Keratinocyte (primary cell): ENCODE data around the gene CDH13. TPM values are rescaled to one million over a fixed set of nuclear protein-coding genes. Genes with fewer than 3 reads are reported as not detected.

Source experiments
- DNase-seq: peaks from one replicate; pipeline ENCODE4 v3.0.0-alpha.2; 2011; ENCODE audit warnings: low read depth, missing footprints, low spot score
- FAIRE-seq: peaks from 2 replicates; lab custom pipeline; 2011; peaks lifted over from hg19 to GRCh38; lab: Jason Lieb, UNC
- H2AFZ ChIP-seq: 2 replicates; pipeline ENCODE4 v1.6.0; 2012; ENCODE audit warnings: low read length, control low read depth, inconsistent platforms; ENCODE audit not compliant: control insufficient read depth
- H3K27ac ChIP-seq: 2 replicates; pipeline ENCODE4 v1.5.1; 2011; ENCODE audit warnings: low read length; ENCODE audit not compliant: control insufficient read depth, insufficient read depth
- H3K27me3 ChIP-seq: 3 replicates; pipeline ENCODE4 v1.6.0; 2011; ENCODE audit warnings: low read length; ENCODE audit not compliant: control insufficient read depth, insufficient read depth; ENCODE audit errors: extremely low read depth
- H3K36me3 ChIP-seq, 2 experiments: 2 replicates in 1 of 2; 3 replicates in 1 of 2; pipeline ENCODE4 v1.5.1; 2011; ENCODE audit warnings: low read length in 2 of 2, mild to moderate bottlenecking in 1 of 2; ENCODE audit not compliant: control insufficient read depth in 2 of 2, insufficient read depth in 2 of 2; ENCODE audit errors: extremely low read depth in 1 of 2
- H3K4me1 ChIP-seq: 3 replicates; pipeline ENCODE4 v1.5.1; 2011; ENCODE audit warnings: low read length; ENCODE audit not compliant: control insufficient read depth, insufficient read depth; ENCODE audit errors: extremely low read depth
- H3K4me2 ChIP-seq: 3 replicates; pipeline ENCODE4 v1.6.0; 2011; ENCODE audit warnings: low read depth, low read length; ENCODE audit not compliant: control insufficient read depth, insufficient read depth; ENCODE audit errors: extremely low read depth
- H3K4me3 ChIP-seq, 3 experiments: fragments of 200-600 bp in 1 of 3; sonication (generic) in 1 of 3; 2 replicates in 2 of 3; 3 replicates in 1 of 3; pipeline ENCODE4 v1.5.1; 2011 to 2016; ENCODE audit warnings: low read length in 3 of 3, mild to moderate bottlenecking in 3 of 3, control low read depth in 2 of 3, inconsistent platforms in 1 of 3, low read depth in 1 of 3, mixed read lengths in 1 of 3, mixed run types in 1 of 3, moderate library complexity in 1 of 3; ENCODE audit not compliant: control insufficient read depth in 2 of 3, insufficient read depth in 2 of 3; ENCODE audit errors: extremely low read depth in 1 of 3
- H3K79me2 ChIP-seq: 2 replicates; pipeline ENCODE4 v1.6.0; 2012; ENCODE audit warnings: low read length; ENCODE audit not compliant: control insufficient read depth, insufficient read depth
- H3K9ac ChIP-seq: 3 replicates; pipeline ENCODE4 v1.6.0; 2011; ENCODE audit warnings: low read length; ENCODE audit not compliant: control insufficient read depth, insufficient read depth; ENCODE audit errors: extremely low read depth
- H3K9me1 ChIP-seq: 3 replicates; pipeline ENCODE4 v1.6.0; 2011; ENCODE audit warnings: low read length; ENCODE audit not compliant: control insufficient read depth, insufficient read depth; ENCODE audit errors: extremely low read depth
- H3K9me3 ChIP-seq: 2 replicates; pipeline ENCODE4 v1.5.1; 2012; ENCODE audit warnings: low read depth, low read length; ENCODE audit not compliant: control insufficient read depth
- H4K20me1 ChIP-seq: 3 replicates; pipeline ENCODE4 v1.6.0; 2011; ENCODE audit warnings: low read length; ENCODE audit not compliant: control insufficient read depth, insufficient read depth; ENCODE audit errors: extremely low read depth
- EZH2 ChIP-seq: IDR thresholded peaks from one replicate; pipeline ENCODE4 v1.6.1; 2012; ENCODE audit warnings: inconsistent platforms, mild to moderate bottlenecking, low read length, moderate library complexity
- dilution Hi-C: fragments of 300-500 bp; cut with MboI; formaldehyde crosslinking; loops from one replicate; pipeline ENCODE4 v1.7.0; 2020; ENCODE audit warnings: low sequenced_read_pairs; ENCODE audit not compliant: extremely low pct_ligation_motif_present
- polyA plus RNA-seq, 5 experiments: library from polyadenylated mRNA; depleted of rRNA in 3 of 5; stranded (reverse) in 3 of 5; stranded (forward) in 1 of 5; unstranded in 1 of 5; fragments of >200 nt; gene quantifications; 1 replicate in 1 of 5; 2 replicates in 3 of 5; 3 replicates in 1 of 5; pipeline versions ENCODE4 v1.2.1 to v1.2.3, GENCODE V29; 2011 to 2012; ENCODE audit warnings: missing spikeins in 2 of 5, low read depth in 1 of 5, low replicate concordance in 1 of 5
- TF ChIP-seq, protein P1 (sequence below), 3 experiments: IDR thresholded peaks in 1 of 3; conservative IDR thresholded peaks in 1 of 3; optimal IDR thresholded peaks in 1 of 3; 2 replicates in 2 of 3; 3 replicates in 1 of 3; pipeline versions ENCODE3 to v1.5.1; 2011; ENCODE audit warnings: low read length in 3 of 3, mild to moderate bottlenecking in 3 of 3, moderate library complexity in 2 of 3, control low read depth in 1 of 3, inconsistent platforms in 1 of 3; ENCODE audit not compliant: insufficient read depth in 2 of 3; ENCODE audit errors: extremely low read depth in 1 of 3

CDH13 gene
- polyA plus RNA-seq, 1 donor (not counting 4 experiments of a cell fraction or from before 2014, with no cell fraction given): 111 TPM

DNA sequence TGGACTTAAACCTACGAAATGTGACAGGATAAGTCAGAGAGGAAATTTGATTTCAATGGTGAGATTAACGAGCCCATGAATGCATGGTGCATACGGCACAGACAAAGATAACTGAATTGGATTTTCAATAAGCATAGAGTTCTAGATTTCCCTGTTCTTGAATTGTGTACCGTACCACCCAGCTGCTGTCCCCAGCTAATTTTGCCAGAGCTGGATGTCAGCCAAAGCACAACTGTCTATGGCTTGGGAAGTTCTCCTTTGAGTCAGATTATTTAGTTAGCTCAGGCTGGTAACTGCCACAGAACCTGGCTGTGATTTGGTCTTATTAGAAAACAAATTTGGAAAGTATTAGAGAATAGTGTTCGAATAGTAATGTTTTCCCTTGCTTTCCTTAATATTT lies 143.1 kb downstream of the CDH13 start:
- no peak for FAIRE-seq
- TF ChIP-seq EZH2: no peak
- TF ChIP-seq, protein P1, sequence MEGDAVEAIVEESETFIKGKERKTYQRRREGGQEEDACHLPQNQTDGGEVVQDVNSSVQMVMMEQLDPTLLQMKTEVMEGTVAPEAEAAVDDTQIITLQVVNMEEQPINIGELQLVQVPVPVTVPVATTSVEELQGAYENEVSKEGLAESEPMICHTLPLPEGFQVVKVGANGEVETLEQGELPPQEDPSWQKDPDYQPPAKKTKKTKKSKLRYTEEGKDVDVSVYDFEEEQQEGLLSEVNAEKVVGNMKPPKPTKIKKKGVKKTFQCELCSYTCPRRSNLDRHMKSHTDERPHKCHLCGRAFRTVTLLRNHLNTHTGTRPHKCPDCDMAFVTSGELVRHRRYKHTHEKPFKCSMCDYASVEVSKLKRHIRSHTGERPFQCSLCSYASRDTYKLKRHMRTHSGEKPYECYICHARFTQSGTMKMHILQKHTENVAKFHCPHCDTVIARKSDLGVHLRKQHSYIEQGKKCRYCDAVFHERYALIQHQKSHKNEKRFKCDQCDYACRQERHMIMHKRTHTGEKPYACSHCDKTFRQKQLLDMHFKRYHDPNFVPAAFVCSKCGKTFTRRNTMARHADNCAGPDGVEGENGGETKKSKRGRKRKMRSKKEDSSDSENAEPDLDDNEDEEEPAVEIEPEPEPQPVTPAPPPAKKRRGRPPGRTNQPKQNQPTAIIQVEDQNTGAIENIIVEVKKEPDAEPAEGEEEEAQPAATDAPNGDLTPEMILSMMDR (optimal IDR thresholded peaks at IDR 0.05 in 1 of 3, IDR thresholded peaks at IDR 0.05 in 1 of 3, conservative IDR thresholded peaks at IDR 0.05 in 1 of 3; ENCODE audit: extremely low read depth in 1 of 3, insufficient read depth in 2 of 3, low read length in 3 of 3): no peak
- dilution Hi-C loops: no loop called here

DNA sequence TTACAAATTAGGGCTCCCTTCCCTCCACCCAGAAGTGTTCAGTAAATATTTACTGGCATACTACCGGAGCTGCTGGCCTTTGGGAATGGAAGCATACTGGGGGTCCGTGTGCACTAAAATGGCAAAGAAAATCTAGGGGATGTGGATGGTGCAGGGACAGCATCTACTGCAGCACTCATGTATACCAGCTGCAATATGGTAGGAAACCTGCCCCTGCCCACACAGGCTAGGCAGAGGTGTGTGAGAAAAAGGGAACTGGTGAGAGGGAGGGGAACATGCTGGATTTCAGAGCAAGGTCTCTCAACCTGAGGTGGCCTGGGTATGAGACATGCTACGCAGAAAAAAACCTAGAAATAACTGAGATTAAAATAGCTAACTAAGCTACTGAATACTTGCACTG lies 145.4 kb downstream of the CDH13 start:
- no peak overlapping the region for H3K4me3 ChIP-seq
- no peaks in the 10 kb centered on the region for H3K9me1 ChIP-seq
- dilution Hi-C loops: no loop called here
- H3K27me3 ChIP-seq: no peaks in the 10 kb centered on the region
- peaks cover 6% of the 10 kb centered on the region for H4K20me1 ChIP-seq
- H3K79me2 ChIP-seq: peaks cover 29% of the 10 kb centered on the region
- TF ChIP-seq, protein P1 (optimal IDR thresholded peaks at IDR 0.05 in 1 of 3, IDR thresholded peaks at IDR 0.05 in 1 of 3, conservative IDR thresholded peaks at IDR 0.05 in 1 of 3; ENCODE audit: extremely low read depth in 1 of 3, insufficient read depth in 2 of 3, low read length in 3 of 3): no peak
- TF ChIP-seq EZH2: no peak
- H3K9ac ChIP-seq: no peak overlapping the region
- H3K4me1 ChIP-seq: no peaks in the 10 kb centered on the region
- H3K4me2 ChIP-seq: no peak overlapping the region
- no peak overlapping the region for H2AFZ ChIP-seq
- no peaks in the 10 kb centered on the region for H3K9me3 ChIP-seq
- FAIRE-seq: no peak
- H3K27ac ChIP-seq: no peak overlapping the region
- H3K36me3 ChIP-seq: peaks cover 0 to 3% of the 10 kb centered on the region in 2 experiments
- no peak for DNase-seq

More for the DNA sequence above, 143.1 kb downstream of the CDH13 start:
- Histone ChIP-seq H3K27me3 (no peaks in the 10 kb centered on the region), H3K36me3 (peaks cover 0 to 3% of the 10 kb centered on the region in 2 experiments), H3K9me3 (no peaks in the 10 kb centered on the region), H3K79me2 (peaks cover 27% of the 10 kb centered on the region), H2AFZ (no peak overlapping the region), H3K9ac (no peak overlapping the region), H3K4me3 (no peak overlapping the region), H3K27ac (no peak overlapping the region), H3K4me2 (no peak overlapping the region), H3K4me1 (no peaks in the 10 kb centered on the region), H4K20me1 (peaks cover 6% of the 10 kb centered on the region), H3K9me1 (no peaks in the 10 kb centered on the region)
- no peak for DNase-seq
